HCT116 (cell line): Measurements from ENCODE around the gene BCAN.

Experiments used
- CTCF ChIP-seq, 3 experiments: fragments of 200-600 bp in 1 of 3; sonication (generic) in 1 of 3; IDR thresholded peaks in 2 of 3; conservative IDR thresholded peaks in 1 of 3; 2 replicates each; pipeline ENCODE4 v1.5.1; 2012 to 2017; ENCODE audit warnings: low read depth in 2 of 3, low read length in 2 of 3, antibody characterized with exemption in 1 of 3, borderline replicate concordance in 1 of 3, control low read depth in 1 of 3, mild to moderate bottlenecking in 1 of 3, mixed read lengths in 1 of 3, mixed run types in 1 of 3, moderate library complexity in 1 of 3; ENCODE audit not compliant: insufficient read depth in 1 of 3
- EZH2 ChIP-seq: fragments of 200-600 bp; sonication (generic); IDR thresholded peaks from 2 replicates; pipeline ENCODE4 v1.6.1; 2017; ENCODE audit warnings: antibody characterized with exemption, mixed run types
- JUND ChIP-seq: IDR thresholded peaks from 2 replicates; pipeline ENCODE4 v1.6.1; 2012
- POLR2A ChIP-seq: IDR thresholded peaks from 2 replicates; pipeline ENCODE4 v1.7.0; 2011; ENCODE audit warnings: borderline replicate concordance; ENCODE audit not compliant: insufficient read depth, insufficient read length; ENCODE audit errors: extremely low read depth
- ZNF274 ChIP-seq: fragments of 200-500 bp; sonication (Bioruptor generic); IDR thresholded peaks from 2 replicates; pipeline ENCODE4 v1.6.1; 2014; ENCODE audit warnings: mild to moderate bottlenecking, low read depth, low read length, inconsistent platforms
- TF ChIP-seq, protein P1 (sequence below): IDR thresholded peaks from 2 replicates; pipeline ENCODE4 v1.6.1; 2012
- TF ChIP-seq, protein P2 (sequence below): IDR thresholded peaks from 2 replicates; pipeline ENCODE4 v1.6.1; 2012
- TF ChIP-seq, protein P3 (sequence below): IDR thresholded peaks from 2 replicates; pipeline ENCODE4 v1.6.1; 2012; ENCODE audit warnings: low read depth

- TF ChIP-seq, protein P1, sequence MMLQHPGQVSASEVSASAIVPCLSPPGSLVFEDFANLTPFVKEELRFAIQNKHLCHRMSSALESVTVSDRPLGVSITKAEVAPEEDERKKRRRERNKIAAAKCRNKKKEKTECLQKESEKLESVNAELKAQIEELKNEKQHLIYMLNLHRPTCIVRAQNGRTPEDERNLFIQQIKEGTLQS: no peak
- TF ChIP-seq EZH2 (no peak), JUND (no peak), POLR2A (peak; percentile 76), CTCF (IDR thresholded peaks at IDR 0.05 in 2 of 3, conservative IDR thresholded peaks at IDR 0.05 in 1 of 3; ENCODE audit: borderline replicate concordance in 1 of 3, insufficient read depth in 1 of 3, low read depth in 2 of 3, low read length in 2 of 3) (peak in 2 of 3 experiments; percentile 99; a peak in 4 of 6 replicates), ZNF274 (no peak)
- TF ChIP-seq, protein P2, sequence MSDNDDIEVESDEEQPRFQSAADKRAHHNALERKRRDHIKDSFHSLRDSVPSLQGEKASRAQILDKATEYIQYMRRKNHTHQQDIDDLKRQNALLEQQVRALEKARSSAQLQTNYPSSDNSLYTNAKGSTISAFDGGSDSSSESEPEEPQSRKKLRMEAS: no peak
- TF ChIP-seq, protein P3, sequence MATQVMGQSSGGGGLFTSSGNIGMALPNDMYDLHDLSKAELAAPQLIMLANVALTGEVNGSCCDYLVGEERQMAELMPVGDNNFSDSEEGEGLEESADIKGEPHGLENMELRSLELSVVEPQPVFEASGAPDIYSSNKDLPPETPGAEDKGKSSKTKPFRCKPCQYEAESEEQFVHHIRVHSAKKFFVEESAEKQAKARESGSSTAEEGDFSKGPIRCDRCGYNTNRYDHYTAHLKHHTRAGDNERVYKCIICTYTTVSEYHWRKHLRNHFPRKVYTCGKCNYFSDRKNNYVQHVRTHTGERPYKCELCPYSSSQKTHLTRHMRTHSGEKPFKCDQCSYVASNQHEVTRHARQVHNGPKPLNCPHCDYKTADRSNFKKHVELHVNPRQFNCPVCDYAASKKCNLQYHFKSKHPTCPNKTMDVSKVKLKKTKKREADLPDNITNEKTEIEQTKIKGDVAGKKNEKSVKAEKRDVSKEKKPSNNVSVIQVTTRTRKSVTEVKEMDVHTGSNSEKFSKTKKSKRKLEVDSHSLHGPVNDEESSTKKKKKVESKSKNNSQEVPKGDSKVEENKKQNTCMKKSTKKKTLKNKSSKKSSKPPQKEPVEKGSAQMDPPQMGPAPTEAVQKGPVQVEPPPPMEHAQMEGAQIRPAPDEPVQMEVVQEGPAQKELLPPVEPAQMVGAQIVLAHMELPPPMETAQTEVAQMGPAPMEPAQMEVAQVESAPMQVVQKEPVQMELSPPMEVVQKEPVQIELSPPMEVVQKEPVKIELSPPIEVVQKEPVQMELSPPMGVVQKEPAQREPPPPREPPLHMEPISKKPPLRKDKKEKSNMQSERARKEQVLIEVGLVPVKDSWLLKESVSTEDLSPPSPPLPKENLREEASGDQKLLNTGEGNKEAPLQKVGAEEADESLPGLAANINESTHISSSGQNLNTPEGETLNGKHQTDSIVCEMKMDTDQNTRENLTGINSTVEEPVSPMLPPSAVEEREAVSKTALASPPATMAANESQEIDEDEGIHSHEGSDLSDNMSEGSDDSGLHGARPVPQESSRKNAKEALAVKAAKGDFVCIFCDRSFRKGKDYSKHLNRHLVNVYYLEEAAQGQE: no peak
These were observed 18.3 kb downstream of the BCAN start for GRCh38 chr1:156659988-156660751.
